ENCODE results near the gene MSI2. TPM values are rescaled to one million over a fixed set of nuclear protein-coding genes. Genes with fewer than 3 reads are reported as not detected.

Gene MSI2
- total and polyA plus RNA-seq, 4 donors: 9.4 to 64.0 (median 30.4) TPM

DNA sequence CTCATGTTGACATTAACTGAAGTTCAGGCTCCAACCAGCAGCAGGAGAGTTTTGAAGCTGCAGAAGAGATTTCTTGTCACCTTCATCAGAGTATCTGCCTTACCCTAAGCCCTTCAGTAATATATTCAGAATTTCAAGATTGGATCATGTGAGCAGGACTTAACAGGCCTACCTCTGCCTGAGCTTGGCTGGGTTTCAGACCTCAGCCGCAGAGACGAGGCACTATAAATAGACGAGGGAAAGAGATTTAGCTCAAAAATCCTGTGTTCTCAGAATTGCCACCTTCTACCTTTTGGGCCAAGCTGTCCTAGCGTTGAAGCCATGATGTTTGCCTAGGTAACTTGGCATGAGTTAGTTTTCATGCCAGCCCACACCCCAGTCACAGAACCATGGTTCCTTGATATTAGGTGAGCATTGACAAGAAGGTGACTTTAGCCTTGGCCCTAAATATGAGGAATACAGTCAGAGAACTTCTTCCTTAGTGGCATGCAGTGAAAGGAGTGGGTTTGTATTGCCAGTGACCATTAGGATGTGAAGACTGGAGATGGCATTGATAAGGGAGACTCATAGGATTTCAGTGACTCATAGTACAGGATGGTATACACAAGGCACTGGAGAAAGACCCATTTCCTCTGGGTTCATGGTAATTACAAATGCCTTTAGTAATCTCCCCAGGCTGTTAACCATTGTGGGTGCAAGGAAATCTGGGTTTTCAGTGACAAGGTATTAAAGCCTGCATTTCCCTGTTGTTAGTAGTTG lies 224.3 kb downstream of the MSI2 start:
- peak overlapping the region in 1 of 2 donors; percentile 60 for H3K27ac ChIP-seq (ENCODE audit: low read depth in 1 of 2, low read length in 1 of 2)
- WGBS, 2 donors: 40 to 62% methylated on average over 4 of the region's 4 CpGs
- no peaks in the 10 kb centered on the region for H3K36me3 ChIP-seq (ENCODE audit: control insufficient read depth in 4 of 4, insufficient read depth in 4 of 4, low read length in 4 of 4)
- DNase-seq: no peak
- peaks cover 0 to 36% (median 12%) of the 10 kb centered on the region in 5 donors for H3K4me1 ChIP-seq (ENCODE audit: control insufficient read depth in 5 of 5, insufficient read depth in 5 of 5, low read length in 5 of 5)
- H3K9ac ChIP-seq (ENCODE audit: insufficient read depth in 1 of 2, low read length in 2 of 2): no peak overlapping the region
- no peak overlapping the region for H3K4me3 ChIP-seq
- ATAC-seq (ENCODE audit: insufficient read depth, low FRiP score): no peak
- H3K27me3 ChIP-seq (ENCODE audit: control insufficient read depth in 3 of 3, insufficient read depth in 3 of 3, low read length in 2 of 3): no peaks in the 10 kb centered on the region
- TF ChIP-seq, protein P1, sequence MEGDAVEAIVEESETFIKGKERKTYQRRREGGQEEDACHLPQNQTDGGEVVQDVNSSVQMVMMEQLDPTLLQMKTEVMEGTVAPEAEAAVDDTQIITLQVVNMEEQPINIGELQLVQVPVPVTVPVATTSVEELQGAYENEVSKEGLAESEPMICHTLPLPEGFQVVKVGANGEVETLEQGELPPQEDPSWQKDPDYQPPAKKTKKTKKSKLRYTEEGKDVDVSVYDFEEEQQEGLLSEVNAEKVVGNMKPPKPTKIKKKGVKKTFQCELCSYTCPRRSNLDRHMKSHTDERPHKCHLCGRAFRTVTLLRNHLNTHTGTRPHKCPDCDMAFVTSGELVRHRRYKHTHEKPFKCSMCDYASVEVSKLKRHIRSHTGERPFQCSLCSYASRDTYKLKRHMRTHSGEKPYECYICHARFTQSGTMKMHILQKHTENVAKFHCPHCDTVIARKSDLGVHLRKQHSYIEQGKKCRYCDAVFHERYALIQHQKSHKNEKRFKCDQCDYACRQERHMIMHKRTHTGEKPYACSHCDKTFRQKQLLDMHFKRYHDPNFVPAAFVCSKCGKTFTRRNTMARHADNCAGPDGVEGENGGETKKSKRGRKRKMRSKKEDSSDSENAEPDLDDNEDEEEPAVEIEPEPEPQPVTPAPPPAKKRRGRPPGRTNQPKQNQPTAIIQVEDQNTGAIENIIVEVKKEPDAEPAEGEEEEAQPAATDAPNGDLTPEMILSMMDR (IDR thresholded peaks at IDR 0.05; ENCODE audit: control extremely low read depth, extremely low read depth): no peak
- no peaks in the 10 kb centered on the region for H3K9me3 ChIP-seq (ENCODE audit: control insufficient read depth in 4 of 4, insufficient read depth in 3 of 4, low read length in 3 of 4)

DNA sequence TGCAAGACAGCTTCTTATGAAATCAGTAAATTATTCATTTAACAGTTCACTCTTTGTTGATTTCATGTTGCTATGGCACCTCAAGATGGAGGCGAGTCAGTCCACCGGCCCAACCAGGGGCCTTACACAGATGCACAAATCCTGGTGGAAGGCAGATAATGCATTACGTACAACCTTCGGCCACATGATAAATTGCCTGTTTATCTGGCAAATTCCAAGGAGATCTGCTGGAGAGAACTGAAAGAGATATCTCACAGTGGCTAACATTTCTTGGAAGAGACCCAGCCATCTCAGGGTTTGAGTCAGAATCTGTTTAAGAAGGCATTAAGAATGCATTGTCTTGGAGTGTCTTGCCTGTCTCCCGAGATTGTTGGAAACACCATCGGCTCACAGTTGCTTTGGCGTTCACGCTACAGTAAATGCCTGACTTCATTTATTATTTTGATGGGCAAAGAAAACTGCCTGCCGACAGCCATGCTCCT lies 225.6 kb downstream of the MSI2 start:
- no peaks in the 10 kb centered on the region for H3K9me3 ChIP-seq (ENCODE audit: control insufficient read depth in 4 of 4, insufficient read depth in 3 of 4, low read length in 3 of 4)
- TF ChIP-seq, protein P1 (IDR thresholded peaks at IDR 0.05; ENCODE audit: control extremely low read depth, extremely low read depth): no peak
- H3K27ac ChIP-seq (ENCODE audit: low read depth in 1 of 2, low read length in 1 of 2): no peak overlapping the region
- DNase-seq (peak; percentile 53 to 76 (median 71)), ATAC-seq (ENCODE audit: insufficient read depth, low FRiP score) (peak; percentile 62)
- WGBS, 2 donors: 83 to 87% methylated on average over 9 of the region's 9 CpGs
- no peaks in the 10 kb centered on the region for H3K36me3 ChIP-seq (ENCODE audit: control insufficient read depth in 4 of 4, insufficient read depth in 4 of 4, low read length in 4 of 4)
- H3K27me3 ChIP-seq (ENCODE audit: control insufficient read depth in 3 of 3, insufficient read depth in 3 of 3, low read length in 2 of 3): no peaks in the 10 kb centered on the region
- H3K4me3 ChIP-seq: no peak overlapping the region
- H3K4me1 ChIP-seq (ENCODE audit: control insufficient read depth in 5 of 5, insufficient read depth in 5 of 5, low read length in 5 of 5): peaks cover 3 to 49% (median 17%) of the 10 kb centered on the region in 5 donors
- H3K9ac ChIP-seq (ENCODE audit: insufficient read depth in 1 of 2, low read length in 2 of 2): no peak overlapping the region

DNA sequence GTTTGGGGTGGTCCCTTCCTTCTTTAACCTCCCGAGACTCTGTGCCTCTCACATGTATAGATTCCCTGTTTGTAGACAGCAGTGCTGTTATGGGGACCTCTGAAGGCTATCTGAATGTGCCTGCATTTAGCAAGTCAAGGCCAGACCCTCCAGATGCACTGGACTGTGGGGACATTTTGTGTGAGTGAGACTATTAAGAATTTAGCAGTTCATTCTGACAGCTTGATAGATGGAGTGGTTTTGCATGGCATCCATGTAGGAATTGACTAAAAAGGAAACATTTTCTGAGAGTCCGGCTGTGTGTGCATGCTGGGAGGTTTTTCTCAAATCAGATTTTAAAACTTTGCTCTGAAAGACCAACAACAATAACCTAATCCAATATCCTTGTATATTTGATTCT lies 226.3 kb downstream of the MSI2 start:
- H3K9ac ChIP-seq (ENCODE audit: insufficient read depth in 1 of 2, low read length in 2 of 2): no peak overlapping the region
- 93 to 95% methylated on average over 2 of the region's 2 CpGs for WGBS, 2 donors

More for the DNA sequence above, 226.3 kb downstream of the MSI2 start:
- Histone ChIP-seq H3K27me3 (ENCODE audit: control insufficient read depth in 3 of 3, insufficient read depth in 3 of 3, low read length in 2 of 3) (no peaks in the 10 kb centered on the region), H3K9me3 (ENCODE audit: control insufficient read depth in 4 of 4, insufficient read depth in 3 of 4, low read length in 3 of 4) (no peaks in the 10 kb centered on the region), H3K4me3 (no peak overlapping the region), H3K4me1 (ENCODE audit: control insufficient read depth in 5 of 5, insufficient read depth in 5 of 5, low read length in 5 of 5) (peaks cover 5 to 51% (median 18%) of the 10 kb centered on the region in 5 donors), H3K36me3 (ENCODE audit: control insufficient read depth in 4 of 4, insufficient read depth in 4 of 4, low read length in 4 of 4) (no peaks in the 10 kb centered on the region), H3K27ac (ENCODE audit: low read depth in 1 of 2, low read length in 1 of 2) (no peak overlapping the region)
- DNase-seq: no peak
- TF ChIP-seq, protein P1 (IDR thresholded peaks at IDR 0.05; ENCODE audit: control extremely low read depth, extremely low read depth): no peak
- no peak for ATAC-seq (ENCODE audit: insufficient read depth, low FRiP score)
